SK-N-MC (cell line): ENCODE data around the gene DUS3L.

Experiments used
- DNase-seq: peaks from one replicate; pipeline ENCODE4 v3.0.0-alpha.2; 2011; ENCODE audit warnings: low read depth, low spot score
- H3K27ac ChIP-seq: fragments of 200-600 bp; sonication (generic); 2 replicates; pipeline ENCODE4 v1.5.1; 2016; ENCODE audit warnings: mixed run types
- H3K36me3 ChIP-seq: fragments of 200-600 bp; sonication (generic); 2 replicates; pipeline ENCODE4 v1.6.1; 2017; ENCODE audit warnings: antibody characterized with exemption, low read length, mixed read lengths; ENCODE audit not compliant: insufficient read depth
- H3K4me3 ChIP-seq: fragments of 200-600 bp; sonication (generic); 2 replicates; pipeline ENCODE4 v1.5.1; 2016
- H3K9ac ChIP-seq: fragments of 200-600 bp; sonication (generic); 2 replicates; pipeline ENCODE4 v1.8.0; 2017; ENCODE audit warnings: mixed run types, mixed read lengths; ENCODE audit not compliant: insufficient read length
- H3K9me3 ChIP-seq: fragments of 200-600 bp; sonication (generic); 2 replicates; pipeline ENCODE4 v1.6.1; 2017; ENCODE audit warnings: low read depth, mild to moderate bottlenecking, antibody characterized with exemption, low read length, moderate library complexity, mixed read lengths
- EZH2 ChIP-seq: fragments of 200-600 bp; sonication (generic); IDR thresholded peaks from one replicate; pipeline ENCODE4 v1.6.1; 2017; ENCODE audit warnings: antibody characterized with exemption
- FOXP2 ChIP-seq: optimal IDR thresholded peaks from 2 replicates; pipeline ENCODE3; 2011; ENCODE audit warnings: mild to moderate bottlenecking, moderate library complexity; ENCODE audit not compliant: insufficient read depth; ENCODE audit errors: extremely low read length, control extremely low read depth
- POLR2AphosphoS5 ChIP-seq: IDR thresholded peaks from 2 replicates; pipeline ENCODE4 v1.6.1; 2012; ENCODE audit warnings: mild to moderate bottlenecking, low read depth, low read length, borderline replicate concordance

The DUS3L gene

GRCh38 chr19:5811117-5811516, 20.2 kb upstream of the DUS3L start:
- H3K9ac ChIP-seq, result no peak overlapping the region
- TF ChIP-seq EZH2, result no peak
- no peak for TF ChIP-seq FOXP2
- TF ChIP-seq POLR2AphosphoS5, result no peak
- DNase-seq, result no peak
- H3K27ac ChIP-seq, result no peak overlapping the region
- H3K4me3 ChIP-seq, result no peak overlapping the region
- H3K9me3 ChIP-seq, result no peaks in the 10 kb centered on the region
- no peaks in the 10 kb centered on the region for H3K36me3 ChIP-seq

GRCh38 chr19:5809469-5809868, 18.5 kb upstream of the DUS3L start:
- no peak overlapping the region for H3K27ac ChIP-seq

GRCh38 chr19:5809053-5809452, 18.1 kb upstream of the DUS3L start:
- H3K36me3 ChIP-seq, result no peaks in the 10 kb centered on the region
- H3K9ac ChIP-seq, result no peak overlapping the region
- H3K27ac ChIP-seq, result no peak overlapping the region
- no peak for TF ChIP-seq FOXP2
- TF ChIP-seq POLR2AphosphoS5, result no peak
- TF ChIP-seq EZH2, result no peak
- H3K9me3 ChIP-seq, result no peaks in the 10 kb centered on the region
- no peak overlapping the region for H3K4me3 ChIP-seq
- DNase-seq, result no peak

More at GRCh38 chr19:5809469-5809868, 18.5 kb upstream of the DUS3L start:
- DNase-seq, result no peak
- TF ChIP-seq EZH2 (no peak), FOXP2 (no peak), POLR2AphosphoS5 (no peak)
- Histone ChIP-seq H3K9ac (no peak overlapping the region), H3K9me3 (no peaks in the 10 kb centered on the region), H3K36me3 (no peaks in the 10 kb centered on the region), H3K4me3 (no peak overlapping the region)

GRCh38 chr19:5808120-5808816, 17.3 kb upstream of the DUS3L start:
- TF ChIP-seq EZH2, result no peak
- no peak for TF ChIP-seq POLR2AphosphoS5
- TF ChIP-seq FOXP2, result no peak
- DNase-seq, result no peak
- Histone ChIP-seq H3K4me3 (no peak overlapping the region), H3K9me3 (no peaks in the 10 kb centered on the region), H3K27ac (no peak overlapping the region), H3K36me3 (no peaks in the 10 kb centered on the region), H3K9ac (no peak overlapping the region)

GRCh38 chr19:5806905-5807304, 15.9 kb upstream of the DUS3L start:
- DNase-seq, result no peak
- no peaks in the 10 kb centered on the region for H3K36me3 ChIP-seq
- no peaks in the 10 kb centered on the region for H3K9me3 ChIP-seq
- H3K9ac ChIP-seq, result no peak overlapping the region
- no peak for TF ChIP-seq POLR2AphosphoS5
- no peak for TF ChIP-seq FOXP2
- no peak for TF ChIP-seq EZH2
- H3K4me3 ChIP-seq, result no peak overlapping the region
- no peak overlapping the region for H3K27ac ChIP-seq

GRCh38 chr19:5806133-5806489, 15.1 kb upstream of the DUS3L start:
- Histone ChIP-seq H3K9me3 (no peaks in the 10 kb centered on the region), H3K27ac (no peak overlapping the region), H3K36me3 (no peaks in the 10 kb centered on the region), H3K4me3 (peak overlapping the region; percentile 79), H3K9ac (no peak overlapping the region)
- TF ChIP-seq EZH2, result no peak
- TF ChIP-seq FOXP2, result no peak
- TF ChIP-seq POLR2AphosphoS5, result no peak
- DNase-seq, result no peak

- Histone ChIP-seq H3K9ac (peak overlapping the region; percentile 37), H3K27ac (no peak overlapping the region), H3K9me3 (no peaks in the 10 kb centered on the region), H3K4me3 (peak overlapping the region; percentile 79), H3K36me3 (no peaks in the 10 kb centered on the region)
- no peak for DNase-seq
- TF ChIP-seq POLR2AphosphoS5 (no peak), FOXP2 (no peak), EZH2 (no peak)
Measured at GRCh38 chr19:5805462-5806132, 14.6 kb upstream of the DUS3L start.

GRCh38 chr19:5804516-5805461, 13.8 kb upstream of the DUS3L start, which contains the start of gene NRTN:
Gene NRTN (plus strand): TSS chr19:5805067. CDS start chr19:5824166, 19,099 bp downstream.
- no peak for DNase-seq
- peak within 1 kb of the TSS; percentile 79 for H3K4me3 ChIP-seq
- no peaks in the 10 kb centered on the region for H3K36me3 ChIP-seq
- no peak within 1 kb of the TSS; the same call in 1 of the 2 replicates for H3K27ac ChIP-seq
- TF ChIP-seq POLR2AphosphoS5 (no peak), FOXP2 (no peak), EZH2 (no peak)
- no peaks in the 10 kb centered on the region for H3K9me3 ChIP-seq
- H3K9ac ChIP-seq, result peak within 1 kb of the TSS; percentile 59
